GM19035 (cell line): ENCODE measurements around the gene MPV17L2.

Experiments
- ATAC-seq: cut with Tn5 transposase; IDR thresholded peaks from one replicate; pipeline ENCODE4 v1.9.1; 2021; ENCODE audit not compliant: unreplicated experiment

MPV17L2 gene

DNA sequence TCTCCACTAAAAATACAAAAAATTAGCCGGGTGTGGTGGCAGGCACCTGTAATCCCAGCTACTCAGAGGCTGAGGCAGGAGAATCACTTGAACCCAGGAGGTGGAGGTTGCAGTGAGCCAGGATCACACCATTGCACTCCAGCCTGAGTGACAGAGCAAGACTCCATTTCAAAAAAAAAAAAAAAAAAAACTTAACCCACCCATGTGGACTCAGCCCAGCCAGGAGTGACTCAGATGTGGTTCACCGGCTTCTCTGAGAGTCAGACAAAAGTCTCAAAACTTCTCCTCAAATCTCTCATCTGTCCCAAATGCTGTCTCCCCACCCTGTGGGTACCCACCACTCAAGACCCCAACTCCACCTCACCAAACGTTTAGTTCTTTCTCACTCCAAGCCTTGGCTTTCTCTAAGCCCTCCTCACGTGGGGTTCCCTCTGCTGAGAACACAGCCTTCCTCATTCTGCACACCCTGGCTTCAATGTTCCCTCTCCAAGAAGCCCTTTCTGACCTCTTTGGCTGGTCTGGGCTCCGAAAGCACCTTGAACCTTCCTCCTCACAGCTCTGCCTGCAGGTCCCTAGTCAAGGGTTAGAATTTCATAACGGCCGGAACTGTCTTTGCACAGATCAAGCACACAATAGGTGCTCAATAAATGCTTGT lies 21.9 kb downstream of the MPV17L2 start:
- no peak for ATAC-seq

DNA sequence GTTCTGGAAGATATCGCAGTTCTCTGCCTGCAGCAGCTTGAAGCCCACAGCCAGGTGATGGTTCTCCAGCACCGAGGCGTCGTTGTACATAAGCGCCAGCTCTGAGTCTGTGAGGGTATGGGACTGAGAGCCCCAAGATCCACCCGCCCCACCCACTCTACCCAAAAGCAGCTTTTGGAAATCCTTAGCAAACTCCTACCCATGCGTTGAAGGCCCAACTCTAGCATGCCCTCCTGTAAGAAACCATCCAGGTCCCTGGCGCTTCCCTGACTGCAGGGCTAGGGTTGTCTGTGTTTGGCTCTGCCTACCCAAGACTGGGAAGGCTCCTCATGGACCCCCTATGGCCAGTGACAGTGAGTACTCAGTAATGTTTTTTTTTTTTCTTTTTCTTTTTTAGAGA lies 23.8 kb downstream of the MPV17L2 start:
- ATAC-seq, result no peak

DNA sequence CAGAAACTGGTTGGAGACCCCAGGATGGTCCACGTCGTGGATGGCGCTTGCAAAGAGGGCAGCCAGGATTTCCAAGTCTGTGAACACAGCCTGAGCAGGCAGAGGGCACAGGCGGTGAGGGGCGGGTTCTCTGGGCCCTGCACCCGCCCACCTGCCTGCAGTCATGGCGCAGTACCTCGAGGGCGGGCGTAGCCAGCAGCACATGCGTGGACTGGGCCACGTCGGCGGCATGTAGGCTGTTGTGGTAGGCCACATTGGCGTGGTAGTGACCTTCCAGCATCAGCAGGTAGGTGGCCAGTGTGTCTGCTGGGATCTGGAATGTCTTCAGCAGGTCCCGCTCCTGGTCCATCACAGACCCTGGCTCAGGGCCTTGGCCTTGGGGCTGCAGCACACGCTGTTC lies 25.1 kb downstream of the MPV17L2 start:
- ATAC-seq, result no peak

DNA sequence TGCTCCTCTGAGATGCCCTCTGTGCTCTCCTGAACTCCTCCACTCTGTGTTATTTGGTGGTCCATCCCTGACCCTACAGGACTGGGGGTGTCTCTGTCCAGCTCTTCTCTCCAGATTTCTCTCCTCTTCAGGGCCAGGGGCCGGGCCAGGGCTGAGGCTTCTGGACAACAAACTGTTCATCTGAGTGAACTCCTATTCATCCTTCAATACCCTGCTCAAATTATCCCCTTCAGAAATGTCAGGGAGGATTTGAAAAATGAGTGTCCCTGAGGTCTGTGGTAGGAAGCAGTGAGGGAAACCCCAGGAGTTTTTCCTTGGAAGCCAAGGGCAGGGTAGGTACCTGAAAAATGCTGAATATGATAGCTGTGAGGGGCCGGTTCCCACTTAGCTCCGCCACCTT lies 25.6 kb downstream of the MPV17L2 start:
- no peak for ATAC-seq

GRCh38 chr19:18219911-18220631 lies 27.1 kb downstream of the MPV17L2 start:
- no peak for ATAC-seq

GRCh38 chr19:18220632-18221275 lies 27.7 kb downstream of the MPV17L2 start:
- ATAC-seq, result no peak

- no peak for ATAC-seq
Measured at GRCh38 chr19:18221815-18222725, 29.1 kb downstream of the MPV17L2 start.

- peak; percentile 31 for ATAC-seq
Measured at GRCh38 chr19:18223860-18224524, 31.0 kb downstream of the MPV17L2 start.

DNA sequence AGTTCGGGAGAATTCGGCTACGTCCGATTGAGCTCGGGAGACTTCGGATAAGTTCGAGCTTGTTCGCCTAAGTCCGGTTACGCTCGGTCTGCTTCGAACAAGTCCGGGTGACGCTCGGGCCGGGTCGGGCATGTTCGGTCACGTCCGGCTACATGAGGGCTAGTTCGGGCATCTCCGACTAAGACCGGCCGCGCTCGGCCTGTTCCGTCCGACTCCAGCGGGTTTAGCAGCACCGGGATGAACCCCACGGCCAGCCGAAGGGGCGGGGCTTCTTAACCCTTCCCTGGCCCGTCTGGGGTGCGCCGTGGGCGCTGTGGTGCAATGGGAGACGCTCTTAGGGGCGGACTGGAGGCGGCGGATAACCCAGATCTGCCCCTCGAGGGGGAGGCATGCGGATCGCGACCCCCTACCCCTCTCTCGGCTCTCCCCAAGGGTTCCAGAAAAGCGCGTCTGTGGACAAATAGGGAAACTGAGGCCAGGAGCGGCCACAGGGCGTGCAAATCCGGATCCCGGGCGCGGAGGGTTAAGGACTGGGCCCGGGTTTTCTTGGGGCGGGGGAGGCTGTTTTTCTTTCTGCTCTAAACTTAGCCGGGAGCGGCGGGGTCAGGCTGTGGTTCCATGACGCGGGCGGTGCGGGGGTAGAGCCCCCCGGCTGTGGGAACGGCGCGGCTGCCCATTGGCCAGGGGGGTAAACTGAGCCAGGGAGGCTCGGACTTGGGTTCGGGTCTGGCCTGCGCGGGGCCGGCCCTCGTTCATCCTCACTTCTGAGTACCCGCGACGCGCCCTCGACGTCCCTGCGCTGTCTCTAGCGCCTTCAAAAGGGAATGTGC lies 31.7 kb downstream of the MPV17L2 start:
- peak; percentile 94 for ATAC-seq

GRCh38 chr19:18225355-18225701 lies 32.3 kb downstream of the MPV17L2 start:
- no peak for ATAC-seq

DNA sequence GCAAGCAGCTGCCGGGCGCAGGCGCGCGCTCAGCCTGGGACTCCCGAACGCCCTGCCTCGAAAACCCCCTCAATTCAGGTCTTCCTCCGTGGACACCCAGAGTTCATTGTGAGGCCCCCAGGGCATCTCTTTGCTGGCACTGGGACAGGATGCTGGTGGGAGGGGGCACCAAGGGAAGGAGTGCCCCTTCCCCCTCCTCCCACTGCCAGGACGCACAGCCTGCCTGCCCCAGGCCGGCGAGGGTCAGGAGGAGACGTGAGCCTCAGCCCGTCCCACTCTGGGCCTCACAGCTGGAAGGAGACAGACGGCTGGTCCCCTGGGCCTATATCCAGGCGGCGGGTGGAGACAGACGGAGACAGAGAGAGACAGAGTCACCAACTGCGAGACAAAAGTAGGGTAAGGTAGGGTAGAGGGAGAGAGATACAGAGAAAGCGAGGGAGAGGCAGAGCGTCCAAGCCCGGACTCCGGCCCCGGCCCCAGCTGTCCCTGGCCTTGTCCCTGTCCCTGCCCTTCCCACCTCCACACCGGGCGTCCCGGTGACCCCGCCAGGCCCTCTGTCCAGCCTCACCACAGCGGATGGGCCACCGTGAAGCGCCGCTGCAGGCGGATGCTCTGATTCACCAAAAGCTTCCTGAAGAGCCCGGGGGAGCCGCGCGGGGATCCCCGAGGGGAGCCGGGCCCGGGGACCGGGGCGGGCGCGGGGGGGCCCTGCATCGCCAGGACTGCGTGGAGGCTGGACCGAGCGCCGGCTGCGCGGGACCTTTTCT lies 32.9 kb downstream of the MPV17L2 start, which contains the start of gene PDE4C:
PDE4C (minus strand) TSS at position 737 of the 767 bp plus-strand sequence; CDS start at position 714, 23 bp downstream.
- ATAC-seq, result no peak

- ATAC-seq, result no peak
Measured at GRCh38 chr19:18226956-18227780, 34.1 kb downstream of the MPV17L2 start.

DNA sequence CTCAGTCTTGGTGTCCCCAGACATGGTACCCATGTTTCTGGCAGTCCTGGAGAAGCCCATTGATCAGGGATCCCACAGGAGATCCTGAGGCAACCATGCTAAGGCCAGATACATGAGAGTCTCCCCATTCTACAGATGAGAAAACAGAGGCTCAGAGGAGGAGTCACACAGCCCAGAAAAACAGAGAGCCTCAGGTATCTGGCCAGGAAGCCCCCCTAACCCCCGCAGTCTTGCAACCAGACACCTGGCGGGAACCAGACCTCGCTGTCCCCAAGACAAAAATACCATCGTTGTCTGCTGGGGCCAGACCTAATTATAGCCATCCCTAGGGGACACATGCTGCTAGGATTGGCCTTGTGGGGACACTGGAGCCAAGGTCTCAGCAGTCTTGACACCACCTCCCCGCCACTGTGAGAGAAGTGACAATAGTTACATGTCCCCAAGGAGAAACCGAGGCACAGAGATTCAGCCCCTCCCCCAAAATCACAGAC lies 34.8 kb downstream of the MPV17L2 start:
- no peak for ATAC-seq

DNA sequence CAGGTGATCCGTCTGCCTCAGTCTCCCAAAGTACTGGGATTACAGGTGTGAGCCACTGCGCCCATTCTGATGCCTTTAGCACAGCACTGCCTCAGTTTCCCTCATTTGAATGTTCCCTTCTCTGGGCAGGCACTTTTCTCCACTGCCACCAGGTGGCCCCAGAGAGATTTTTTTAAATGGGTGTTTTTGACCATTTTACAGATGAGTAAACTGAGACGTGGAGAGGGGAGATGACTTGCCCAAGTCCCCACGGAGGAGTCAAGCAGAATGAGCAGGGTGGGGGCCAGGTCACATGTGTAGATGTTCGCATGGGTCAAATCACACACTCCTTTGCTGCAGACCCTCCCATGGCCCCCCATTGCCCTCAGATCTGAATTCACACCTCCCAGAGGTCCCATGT lies 36.5 kb downstream of the MPV17L2 start:
- no peak for ATAC-seq

- ATAC-seq, result no peak
Measured at GRCh38 chr19:18229915-18230314, 36.9 kb downstream of the MPV17L2 start.

- ATAC-seq, result no peak
Measured at GRCh38 chr19:18230941-18231734, 38.1 kb downstream of the MPV17L2 start.

DNA sequence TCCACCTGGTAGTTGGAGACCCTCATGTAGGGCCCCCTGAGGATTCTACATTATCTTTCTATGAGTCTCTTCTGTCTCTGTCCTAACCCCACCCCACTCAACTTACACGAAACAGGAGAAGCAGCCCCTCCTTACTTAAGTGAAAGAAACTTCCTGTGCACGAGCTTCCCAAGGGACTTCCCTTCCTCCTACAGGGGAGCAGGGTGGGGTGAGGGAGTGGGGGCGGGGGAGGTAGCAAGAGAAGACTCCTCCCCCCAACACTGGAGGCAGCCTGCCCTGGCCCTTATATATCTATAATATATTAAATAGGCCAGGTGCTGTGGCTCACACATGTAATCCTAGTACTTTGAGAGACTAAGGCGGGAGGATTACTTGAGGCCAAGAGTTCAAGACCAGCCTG lies 38.8 kb downstream of the MPV17L2 start:
- ATAC-seq, result no peak
